HFFc6 (cell line): ENCODE measurements around the gene ZNF32. TPM values are rescaled to one million over a fixed set of nuclear protein-coding genes. Genes with fewer than 3 reads are reported as not detected.
A peak's percentile ranks its signal among the peaks of the same experiment; 100 is the strongest.

ENCODE experiments used
- DNase-seq: peaks from one replicate; pipeline ENCODE4 v3.0.0-alpha.2; 2018
- H3K27ac Mint-ChIP-seq: 2 replicates; pipeline ENCODE4 v1.8.0; 2020; ENCODE audit warnings: mild to moderate bottlenecking, mixed read lengths
- H3K27me3 Mint-ChIP-seq: 2 replicates; pipeline ENCODE4 v1.8.0; 2021; ENCODE audit warnings: mild to moderate bottlenecking, moderate library complexity, mixed read lengths; ENCODE audit not compliant: insufficient read depth
- H3K36me3 Mint-ChIP-seq: 2 replicates; pipeline ENCODE4 v1.8.0; 2021; ENCODE audit warnings: low read depth, mixed read lengths
- H3K4me1 Mint-ChIP-seq: 2 replicates; pipeline ENCODE4 v1.8.0; 2020; ENCODE audit warnings: low read depth, mixed read lengths
- H3K4me3 Mint-ChIP-seq: 2 replicates; pipeline ENCODE4 v1.8.0; 2020; ENCODE audit warnings: mild to moderate bottlenecking, moderate library complexity, mixed read lengths
- H3K9me3 Mint-ChIP-seq: 2 replicates; pipeline ENCODE4 v1.8.0; 2020; ENCODE audit warnings: mild to moderate bottlenecking, mixed read lengths
- total RNA-seq, 6 experiments: library from RNA; stranded (reverse); fragmentation: NEBNext Ultra II Directional; extraction: Animal tissue kit (Norgen Biotek cat#: 25700); gene quantifications; 2 replicates in 1 of 6; 3 replicates in 5 of 6; pipeline ENCODE4 v1.2.3, GENCODE V29; 2021
- TF ChIP-seq, protein P1 (sequence below): fragments of 200-600 bp; sonication (generic); IDR thresholded peaks from 2 replicates; pipeline ENCODE4 v1.5.0; 2021; ENCODE audit warnings: antibody characterized with exemption, mild to moderate bottlenecking

ZNF32 gene
- total RNA-seq, 6 experiments from 2014 or later: 12.7 to 23.6 (median 15.3) TPM

DNA sequence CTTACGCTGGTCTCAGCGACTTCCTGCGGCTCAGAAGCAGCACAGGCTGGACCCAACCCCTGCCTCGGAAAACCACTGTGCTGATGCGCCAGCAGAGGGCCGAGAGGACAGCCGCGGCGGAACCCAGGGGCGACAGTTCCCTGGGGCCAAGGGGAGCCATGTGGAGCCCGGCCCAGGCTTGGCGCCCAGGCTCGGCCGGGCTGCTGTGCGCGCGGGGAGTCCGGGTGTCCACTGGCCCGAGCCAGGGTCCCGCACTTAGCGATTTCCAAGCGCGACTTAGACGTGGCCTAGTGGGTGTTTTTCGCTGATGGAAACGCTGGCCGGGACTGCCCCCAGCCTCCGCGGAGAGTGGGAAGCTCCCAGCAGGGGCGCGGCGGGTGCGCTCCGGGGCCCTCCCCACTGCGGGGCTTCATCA is 18.6 kb upstream of the ZNF32 start:
- Mint-ChIP-seq H3K4me3 (no peak overlapping the region), H3K36me3 (no peaks in the 10 kb centered on the region), H3K27ac (no peak overlapping the region), H3K27me3 (peaks cover 3% of the 10 kb centered on the region; the same call in 1 of the 2 replicates), H3K4me1 (peaks cover 10% of the 10 kb centered on the region), H3K9me3 (no peaks in the 10 kb centered on the region)
- TF ChIP-seq, protein P1, sequence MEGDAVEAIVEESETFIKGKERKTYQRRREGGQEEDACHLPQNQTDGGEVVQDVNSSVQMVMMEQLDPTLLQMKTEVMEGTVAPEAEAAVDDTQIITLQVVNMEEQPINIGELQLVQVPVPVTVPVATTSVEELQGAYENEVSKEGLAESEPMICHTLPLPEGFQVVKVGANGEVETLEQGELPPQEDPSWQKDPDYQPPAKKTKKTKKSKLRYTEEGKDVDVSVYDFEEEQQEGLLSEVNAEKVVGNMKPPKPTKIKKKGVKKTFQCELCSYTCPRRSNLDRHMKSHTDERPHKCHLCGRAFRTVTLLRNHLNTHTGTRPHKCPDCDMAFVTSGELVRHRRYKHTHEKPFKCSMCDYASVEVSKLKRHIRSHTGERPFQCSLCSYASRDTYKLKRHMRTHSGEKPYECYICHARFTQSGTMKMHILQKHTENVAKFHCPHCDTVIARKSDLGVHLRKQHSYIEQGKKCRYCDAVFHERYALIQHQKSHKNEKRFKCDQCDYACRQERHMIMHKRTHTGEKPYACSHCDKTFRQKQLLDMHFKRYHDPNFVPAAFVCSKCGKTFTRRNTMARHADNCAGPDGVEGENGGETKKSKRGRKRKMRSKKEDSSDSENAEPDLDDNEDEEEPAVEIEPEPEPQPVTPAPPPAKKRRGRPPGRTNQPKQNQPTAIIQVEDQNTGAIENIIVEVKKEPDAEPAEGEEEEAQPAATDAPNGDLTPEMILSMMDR: peak; percentile 39
- DNase-seq: no peak

DNA sequence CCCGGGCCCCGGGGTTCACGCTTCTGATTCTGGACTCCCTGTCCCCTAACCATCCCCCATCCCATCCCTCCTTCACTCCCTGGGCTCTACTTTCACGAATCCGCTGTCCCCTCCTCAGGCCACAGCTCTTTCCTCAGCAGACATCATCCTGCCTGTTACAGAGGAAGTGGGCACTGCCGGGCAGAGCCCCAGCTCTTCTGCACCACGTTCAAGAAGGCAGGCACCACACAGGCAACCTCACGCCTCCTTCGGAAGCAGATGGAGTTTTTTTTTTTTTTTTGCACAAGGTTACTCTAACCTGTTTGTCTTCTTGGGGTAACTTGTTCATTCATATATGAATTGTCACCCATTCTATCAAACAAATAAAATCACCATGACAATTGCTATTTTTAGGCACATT is 17.9 kb upstream of the ZNF32 start:
- Mint-ChIP-seq H3K36me3 (no peaks in the 10 kb centered on the region), H3K9me3 (no peaks in the 10 kb centered on the region), H3K27ac (no peak overlapping the region), H3K4me1 (peaks cover 4% of the 10 kb centered on the region), H3K4me3 (no peak overlapping the region), H3K27me3 (peaks cover 3% of the 10 kb centered on the region; the same call in 1 of the 2 replicates)
- no peak for DNase-seq
- TF ChIP-seq, protein P1: no peak

DNA sequence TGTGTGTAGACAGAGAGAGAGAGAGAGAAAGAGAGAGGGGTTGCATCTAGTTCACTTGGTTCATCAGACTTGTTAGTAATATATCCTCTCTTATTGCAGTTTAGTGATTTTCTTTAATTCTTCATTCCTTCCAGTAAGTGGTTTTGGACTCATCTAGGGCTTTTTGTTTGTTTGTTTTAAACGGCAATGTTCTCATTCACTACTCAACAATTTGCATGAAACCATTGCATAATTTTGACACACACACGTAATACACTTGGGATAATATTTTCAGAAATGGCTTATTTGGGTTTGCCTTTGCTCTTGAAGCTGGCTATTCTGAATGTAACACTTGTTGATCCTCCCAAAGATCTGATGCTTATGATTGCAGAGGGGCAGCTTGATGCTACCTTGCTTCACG is 16.4 kb upstream of the ZNF32 start:
- no peak overlapping the region for H3K27ac Mint-ChIP-seq
- TF ChIP-seq, protein P1: no peak
- no peak overlapping the region for H3K4me3 Mint-ChIP-seq
- H3K9me3 Mint-ChIP-seq: no peaks in the 10 kb centered on the region
- H3K27me3 Mint-ChIP-seq: peaks cover 3% of the 10 kb centered on the region; the same call in 1 of the 2 replicates
- no peak for DNase-seq
- no peaks in the 10 kb centered on the region for H3K36me3 Mint-ChIP-seq
- no peaks in the 10 kb centered on the region for H3K4me1 Mint-ChIP-seq

DNA sequence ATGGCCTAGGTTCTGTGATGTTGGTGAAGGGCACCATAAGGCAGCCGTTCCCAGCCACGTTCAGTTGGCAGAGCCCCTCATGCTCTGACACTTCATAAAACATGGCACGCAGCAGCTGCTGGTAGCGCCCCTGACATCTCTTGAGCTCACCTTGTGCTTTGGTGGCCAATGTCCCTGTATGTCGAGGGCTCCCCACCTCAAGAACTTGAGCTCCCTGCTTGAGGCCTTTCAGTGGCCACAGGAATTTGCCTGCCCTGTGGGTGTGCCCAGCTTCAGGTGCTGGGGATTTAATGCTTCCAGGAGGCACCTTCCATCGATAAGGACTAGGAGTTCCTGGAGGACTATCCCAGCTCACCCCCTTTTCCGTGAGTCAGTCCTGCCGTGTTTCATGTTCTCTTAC is 9.5 kb upstream of the ZNF32 start:
- TF ChIP-seq, protein P1: no peak
- H3K27me3 Mint-ChIP-seq: peaks cover 7% of the 10 kb centered on the region
- peaks cover 16% of the 10 kb centered on the region for H3K4me1 Mint-ChIP-seq

DNA sequence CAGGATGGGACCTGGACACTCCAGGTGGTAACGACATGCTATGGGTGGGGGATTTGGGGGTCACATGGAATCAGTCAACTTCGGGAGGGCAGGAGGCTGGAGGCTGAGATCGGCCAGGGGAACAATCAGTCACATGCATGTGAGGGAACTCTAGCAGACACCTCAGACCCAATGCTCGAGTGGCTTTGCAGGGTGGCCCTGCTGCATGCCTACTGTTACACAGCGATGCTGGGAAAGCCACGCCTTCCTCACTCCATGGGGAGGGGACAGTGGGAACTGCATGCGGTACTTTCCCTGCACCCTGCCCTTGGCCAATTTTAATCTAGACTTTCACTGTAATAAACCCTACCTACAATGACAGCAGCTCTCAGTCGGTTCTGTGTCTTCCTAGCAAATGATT is 6.6 kb upstream of the ZNF32 start:
- Mint-ChIP-seq H3K4me3 (no peak overlapping the region), H3K27ac (no peak overlapping the region), H3K27me3 (peaks cover 7% of the 10 kb centered on the region), H3K9me3 (no peaks in the 10 kb centered on the region; the same call in 1 of the 2 replicates), H3K36me3 (no peaks in the 10 kb centered on the region), H3K4me1 (peaks cover 23% of the 10 kb centered on the region)
- DNase-seq: no peak
- TF ChIP-seq, protein P1: no peak

More for the DNA sequence above, 9.5 kb upstream of the ZNF32 start:
- Mint-ChIP-seq H3K36me3 (no peaks in the 10 kb centered on the region), H3K4me3 (no peak overlapping the region), H3K27ac (no peak overlapping the region), H3K9me3 (no peaks in the 10 kb centered on the region; the same call in 1 of the 2 replicates)
- no peak for DNase-seq
